ENCODE measurements around the gene CARNS1.
"Not testable (repeated sequence)": the region's sequence is repeated elsewhere in the genome, so short reads cannot be mapped to it uniquely, and the experiment has no call there.

The CARNS1 gene

DNA sequence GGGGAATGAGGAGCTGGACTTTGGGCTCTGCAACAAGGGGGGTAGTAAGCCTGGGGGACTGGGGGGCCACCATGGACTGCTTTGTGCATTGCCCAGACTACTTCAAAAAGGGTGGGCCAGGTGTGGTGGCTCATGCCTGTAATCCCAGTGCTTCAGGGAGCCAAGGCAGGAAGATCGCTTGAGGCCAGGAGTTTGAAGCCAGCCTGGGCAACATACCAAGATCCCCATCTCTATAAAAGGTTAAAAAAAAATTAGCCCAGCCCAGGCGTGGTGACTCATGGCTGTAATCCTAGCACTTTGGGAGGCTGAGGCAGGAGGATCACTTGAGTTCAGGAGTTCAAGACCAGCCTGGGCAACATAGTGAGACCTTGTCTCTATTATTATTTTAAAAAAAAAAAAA is 50.1 kb downstream of the CARNS1 start:
- DNase-seq (ENCODE audit: low read depth), result not testable (repeated sequence)

DNA sequence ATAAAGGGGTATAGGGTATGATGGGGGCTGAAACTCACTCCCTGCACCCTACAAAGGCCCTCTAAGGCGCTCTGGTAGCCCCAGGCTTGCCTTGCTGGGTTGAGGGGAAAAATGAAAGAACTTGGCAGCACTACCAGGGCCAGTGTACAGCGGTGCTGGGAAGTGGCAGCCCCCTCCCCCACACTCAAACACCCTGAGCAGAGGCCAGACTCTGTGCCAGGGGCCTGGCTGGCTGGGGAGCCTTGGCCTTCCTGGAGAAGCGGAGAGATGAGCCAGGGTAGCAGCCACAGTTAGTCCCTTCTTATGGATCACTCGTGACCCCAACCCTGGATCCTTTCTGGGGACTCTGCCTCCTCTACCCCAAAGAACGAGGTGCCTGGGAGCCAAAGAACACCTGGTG is 50.9 kb downstream of the CARNS1 start:
- DNase-seq (ENCODE audit: low read depth), result no peak

DNA sequence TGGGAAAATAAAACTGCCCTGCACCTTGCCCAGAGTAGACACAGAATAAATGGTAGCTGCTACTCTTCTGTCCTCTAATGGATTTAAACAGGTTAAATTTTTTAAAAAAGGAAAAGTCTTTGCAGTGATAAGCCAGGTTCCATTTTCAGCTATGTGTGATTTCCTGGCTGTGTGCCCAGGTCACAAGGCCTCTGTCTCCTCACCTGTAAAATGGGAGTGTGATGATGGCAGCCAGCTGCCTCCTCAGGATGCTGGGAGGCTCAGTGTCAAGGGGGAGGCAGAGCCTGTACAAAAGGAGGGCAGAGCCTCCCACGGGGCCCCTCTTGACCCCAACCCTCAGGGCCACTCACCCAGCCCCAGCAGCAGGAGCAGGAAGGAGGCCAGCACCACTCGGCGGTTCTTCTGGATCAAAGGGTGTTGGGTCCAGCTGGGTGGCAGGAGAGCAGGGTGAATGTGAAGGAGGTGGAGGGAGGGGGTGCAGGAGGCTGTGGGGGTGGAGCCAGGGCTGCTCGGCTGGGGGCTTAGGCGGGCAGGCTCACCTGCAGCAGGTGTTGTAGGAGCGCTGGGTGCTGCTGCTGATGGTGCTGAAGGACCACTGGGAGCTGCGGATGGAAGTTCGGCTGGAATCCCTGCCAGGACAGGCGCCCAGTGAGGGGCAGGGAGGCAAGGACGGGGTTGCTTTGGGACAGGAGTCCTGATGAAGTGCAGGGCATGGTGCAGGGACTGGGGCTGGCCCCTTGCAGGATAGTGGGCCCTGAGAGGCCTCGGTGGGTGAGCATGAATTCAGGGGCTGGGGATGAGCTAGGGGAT is 51.7 kb downstream of the CARNS1 start:
- DNase-seq (ENCODE audit: low read depth), result no peak

DNA sequence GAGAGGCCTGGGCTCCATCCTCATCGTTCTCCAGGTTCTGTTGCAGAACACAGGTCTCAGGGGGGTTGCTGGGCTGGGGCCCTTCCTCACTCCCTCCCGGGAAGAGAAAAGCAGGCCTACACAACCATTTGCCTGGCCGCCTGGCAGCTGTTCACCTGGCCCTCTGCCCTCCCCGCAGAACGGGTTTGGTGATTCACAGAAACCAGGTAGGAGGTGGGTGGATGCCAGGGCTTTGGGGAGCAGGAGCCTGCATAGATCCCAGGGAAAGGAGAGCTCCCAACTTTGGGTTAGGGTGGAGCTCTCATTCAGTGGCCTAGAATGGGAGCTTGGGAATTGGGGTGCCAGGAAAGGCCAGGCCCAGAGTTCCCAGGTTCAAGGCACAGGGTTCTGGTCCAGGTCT is 52.6 kb downstream of the CARNS1 start:
- DNase-seq (ENCODE audit: low read depth), result no peak

DNA sequence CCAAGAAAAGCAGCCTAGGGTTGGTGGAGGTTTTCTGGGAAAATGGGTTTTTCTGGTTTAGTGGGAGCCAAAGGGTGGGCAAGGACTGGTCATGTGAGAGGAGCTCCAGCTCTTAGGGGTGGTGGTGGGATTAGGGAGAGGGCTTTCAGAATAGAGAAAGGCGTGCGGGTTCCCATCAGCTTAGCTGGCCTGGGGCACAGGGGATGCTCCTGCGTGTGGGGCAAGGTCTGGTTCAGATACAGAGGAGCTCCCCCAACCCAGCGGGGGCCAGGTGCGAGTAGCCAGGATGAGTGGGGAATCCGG is 52.9 kb downstream of the CARNS1 start:
- DNase-seq (ENCODE audit: low read depth), result no peak

DNA sequence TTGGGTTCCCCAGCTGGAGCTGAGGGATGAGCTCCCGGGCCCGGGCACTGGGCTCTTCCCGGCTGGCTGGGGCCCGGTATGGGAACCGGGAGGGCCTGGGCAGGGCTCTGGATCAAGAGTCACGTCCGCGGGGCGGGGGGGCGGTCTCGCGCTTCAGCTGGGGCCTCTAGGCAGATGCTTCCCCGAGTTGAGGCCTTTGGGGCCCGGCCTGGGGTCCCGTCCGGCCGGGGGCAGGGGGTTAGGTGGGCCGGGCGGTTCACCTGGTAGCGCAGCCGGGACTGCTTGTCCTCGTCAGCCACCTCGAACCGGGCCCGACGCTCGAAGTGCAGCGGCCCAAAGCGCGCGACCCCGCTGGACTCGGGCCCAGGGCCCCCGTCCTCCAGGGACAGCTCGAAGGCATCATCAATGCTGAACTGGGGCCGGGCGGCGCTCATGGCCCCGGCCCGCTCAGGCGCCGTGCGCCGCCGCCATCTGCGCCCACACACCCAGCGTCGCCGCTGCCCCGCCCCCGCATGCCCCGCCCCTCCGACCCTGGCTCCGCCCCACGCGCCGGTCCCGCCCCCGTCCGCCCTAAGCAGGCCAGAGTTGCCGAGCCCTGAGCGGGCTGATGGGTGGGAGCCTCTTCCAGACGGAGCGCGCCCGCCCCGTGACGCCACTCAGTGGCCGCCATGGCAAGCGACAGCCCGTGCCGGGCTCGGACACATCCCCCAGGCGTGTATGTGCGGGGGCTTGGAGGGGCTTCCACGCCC is 53.5 kb downstream of the CARNS1 start, which contains the start of gene TMEM134:
TSS of gene TMEM134 (minus strand) at position 493 of the 749 bp plus-strand sequence. CDS start at position 434, 59 bp downstream.
- peak; percentile 90 for DNase-seq (ENCODE audit: low read depth)

DNA sequence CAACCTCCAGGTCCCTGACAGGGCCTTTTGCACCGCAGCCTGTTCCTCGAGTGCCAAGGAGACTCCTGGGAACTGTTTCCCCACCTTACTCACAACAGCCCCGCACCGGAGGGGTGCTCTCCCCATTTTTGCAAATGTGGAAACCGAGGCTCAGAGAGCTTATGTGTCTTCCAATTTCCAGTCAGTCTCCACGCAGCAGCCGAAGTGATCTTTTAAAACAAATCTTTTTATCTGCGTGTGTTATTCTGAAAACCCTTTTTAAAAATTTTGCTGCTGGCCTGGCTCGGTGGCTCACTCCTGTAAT is 54.0 kb downstream of the CARNS1 start:
- DNase-seq (ENCODE audit: low read depth), result no peak

DNA sequence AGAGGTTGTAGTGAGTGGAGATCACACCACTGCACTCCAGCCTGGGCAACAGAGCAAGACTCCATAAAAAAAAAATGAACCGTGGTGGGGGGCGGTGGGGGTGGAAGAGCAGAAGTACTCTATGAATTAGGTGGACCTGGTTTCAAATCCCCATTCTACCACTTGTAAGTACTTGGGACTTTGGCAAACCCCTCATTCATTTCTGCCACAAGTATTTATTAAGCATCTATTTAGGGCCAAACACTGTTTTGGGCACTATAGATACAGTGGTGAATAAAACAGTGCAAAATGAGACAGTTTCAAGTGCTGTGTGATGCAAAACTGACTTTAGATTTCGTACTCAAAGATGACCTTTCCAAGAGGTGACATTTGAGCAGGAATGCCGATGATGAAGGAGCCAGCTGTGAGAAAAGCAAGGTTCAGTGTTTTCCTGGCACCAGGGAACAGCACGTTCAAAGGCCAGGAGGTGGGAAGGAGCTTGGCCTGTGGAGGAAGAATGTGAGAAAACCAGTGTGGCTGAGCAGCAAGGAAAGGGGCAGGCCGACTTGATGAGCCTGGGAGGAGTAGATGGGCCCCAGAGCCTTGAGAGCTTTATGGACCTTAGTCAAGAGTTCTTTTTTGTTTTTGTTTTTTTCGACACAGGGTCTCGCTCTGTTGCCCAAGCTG is 55.0 kb downstream of the CARNS1 start:
- DNase-seq (ENCODE audit: low read depth), result no peak

DNA sequence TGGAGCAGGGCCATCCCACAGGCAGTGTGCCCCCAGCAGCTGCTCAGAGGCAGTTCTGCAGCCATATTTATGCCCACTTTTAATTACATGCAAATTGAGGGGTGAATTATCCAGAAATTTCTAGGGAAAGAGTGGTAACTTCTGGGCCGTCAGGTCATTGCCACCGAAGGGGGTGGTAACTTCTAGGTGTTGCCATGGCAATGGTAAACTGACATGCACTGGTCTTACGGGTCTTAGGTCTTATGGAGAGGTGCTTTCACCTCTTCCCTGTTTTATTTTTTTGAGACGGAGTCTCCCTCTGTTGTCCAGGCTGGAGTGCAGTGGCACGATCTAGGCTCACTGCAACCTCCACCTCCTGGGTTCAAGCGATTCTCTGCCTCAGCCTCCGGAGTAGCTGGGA is 57.4 kb downstream of the CARNS1 start:
- no peak for DNase-seq (ENCODE audit: low read depth)
